ENCODE measurements around the gene EIF2D. TPM values are rescaled to one million over a fixed set of nuclear protein-coding genes. Genes with fewer than 3 reads are reported as not detected.

Gene EIF2D
- total RNA-seq, 3 donors from 2014 or later (not counting 1 experiment from before 2014, with no cell fraction given) = 31.8 to 34.6 (median 32.7) TPM

DNA sequence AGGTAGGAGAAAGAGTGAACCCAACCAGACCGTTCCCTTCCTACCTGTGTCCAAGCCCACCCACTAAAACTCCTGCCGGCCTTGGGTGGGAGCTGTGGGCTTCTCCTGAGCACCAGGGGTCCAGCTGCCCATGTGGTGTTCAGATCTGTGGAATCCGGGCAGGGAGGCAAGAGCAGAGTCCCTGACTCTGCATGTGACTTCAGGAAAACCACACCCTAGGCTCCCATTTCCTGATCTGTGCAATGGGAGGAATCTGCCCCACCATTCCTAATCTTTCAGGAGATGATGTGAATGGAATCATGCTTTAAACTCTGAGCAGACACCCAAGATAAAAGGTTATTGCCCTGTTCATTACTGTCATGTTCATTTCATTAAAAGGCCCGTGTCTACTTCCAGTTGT is 27.6 kb downstream of the EIF2D start:
- 90% methylated on average over 4 of the region's 4 CpGs for WGBS (ENCODE audit: insufficient coverage)

DNA sequence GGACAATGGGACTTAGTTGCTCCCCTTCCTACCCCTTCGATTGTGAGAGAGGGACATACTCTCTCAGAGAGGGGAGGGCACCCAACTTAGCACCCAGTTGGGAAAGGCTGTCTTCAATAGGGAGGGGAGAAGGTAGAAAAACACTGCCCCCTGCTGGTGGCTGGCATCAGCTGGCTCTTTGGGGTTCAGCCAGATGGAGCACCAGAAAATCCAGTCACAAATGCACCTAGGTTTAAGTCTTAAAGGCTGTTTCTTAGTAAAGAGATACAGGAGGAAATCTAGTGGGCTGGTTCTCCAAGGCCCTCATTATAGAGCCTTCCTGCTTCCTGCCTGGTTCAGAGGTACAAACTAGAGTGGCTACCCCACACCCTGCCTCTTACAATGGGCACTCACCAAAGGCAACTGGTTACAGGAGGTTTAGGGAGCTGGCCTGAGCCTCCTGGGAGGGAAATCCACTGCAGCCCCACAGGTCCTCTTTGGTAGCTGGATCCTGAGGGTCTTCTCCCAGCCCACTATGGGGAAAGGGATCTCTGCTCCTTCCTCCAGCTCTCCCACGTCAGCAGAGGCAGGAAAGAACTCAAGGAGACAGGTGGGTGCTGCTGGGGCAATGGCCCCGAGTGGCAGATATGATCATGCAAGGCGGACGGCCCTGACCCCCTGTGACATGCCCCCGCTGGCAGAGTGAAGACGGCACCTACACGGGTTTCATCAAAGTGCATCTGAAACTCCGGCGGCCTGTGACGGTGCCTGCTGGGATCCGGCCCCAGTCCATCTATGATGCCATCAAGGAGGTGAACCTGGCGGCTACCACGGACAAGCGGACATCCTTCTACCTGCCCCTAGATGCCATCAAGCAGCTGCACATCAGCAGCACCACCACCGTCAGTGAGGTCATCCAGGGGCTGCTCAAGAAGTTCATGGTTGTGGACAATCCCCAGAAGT is 28.3 kb downstream of the EIF2D start:
- TF ChIP-seq CTCF (IDR thresholded peaks at IDR 0.05) = peak; percentile 88
- no peaks in the 10 kb centered on the region for H3K27me3 Mint-ChIP-seq (ENCODE audit: low read depth in 2 of 2)
- peak overlapping the region; percentile 90 to 100 for H3K27ac Mint-ChIP-seq
- intact Hi-C loops (cut with micrococcal nuclease) = loop anchor here (1.0 to 5.0 kb wide), 4 partner anchors 39 to 1297 kb away; no protein-coding TSS in a partner anchor
- H3K36me3 ChIP-seq (ENCODE audit: control insufficient read depth, insufficient read depth, low read length) = peaks cover 78% of the 10 kb centered on the region
- H3K4me1 ChIP-seq (ENCODE audit: control insufficient read depth, insufficient read depth, low read length) = peaks cover 51% of the 10 kb centered on the region
- peak overlapping the region; percentile 98 for H3K27ac ChIP-seq (ENCODE audit: low read length)
- ATAC-seq = peak; percentile 24 to 59 (median 39)
- WGBS (ENCODE audit: insufficient coverage) = 93% methylated on average over 15 of the region's 16 CpGs
- no peaks in the 10 kb centered on the region for H3K27me3 ChIP-seq (ENCODE audit: control insufficient read depth, insufficient read depth, low read length)
- no peaks in the 10 kb centered on the region for H3K9me3 Mint-ChIP-seq
- peak; percentile 84 to 94 for DNase-seq
- peaks cover 62 to 66% of the 10 kb centered on the region in 2 donors for H3K4me1 Mint-ChIP-seq
- H3K4me3 Mint-ChIP-seq = peak overlapping the region; percentile 94
- H3K36me3 Mint-ChIP-seq = no peaks in the 10 kb centered on the region
- H3K9me3 ChIP-seq (ENCODE audit: control insufficient read depth, insufficient read depth, low read length) = no peaks in the 10 kb centered on the region
- H3K4me3 ChIP-seq (ENCODE audit: low read length) = no peak overlapping the region

More for the DNA sequence above, 27.6 kb downstream of the EIF2D start:
- Histone ChIP-seq H3K27ac (ENCODE audit: low read length) (no peak overlapping the region), H3K36me3 (ENCODE audit: control insufficient read depth, insufficient read depth, low read length) (peaks cover 80% of the 10 kb centered on the region), H3K27me3 (ENCODE audit: control insufficient read depth, insufficient read depth, low read length) (no peaks in the 10 kb centered on the region), H3K9me3 (ENCODE audit: control insufficient read depth, insufficient read depth, low read length) (no peaks in the 10 kb centered on the region), H3K4me3 (ENCODE audit: low read length) (no peak overlapping the region), H3K4me1 (ENCODE audit: control insufficient read depth, insufficient read depth, low read length) (peaks cover 48% of the 10 kb centered on the region)
- H3K4me3 Mint-ChIP-seq = no peak overlapping the region
- ATAC-seq (no peak), DNase-seq (peak in 1 of 2 donors; percentile 6)
- H3K4me1 Mint-ChIP-seq = peaks cover 60 to 66% of the 10 kb centered on the region in 2 donors
- no peak for TF ChIP-seq CTCF (IDR thresholded peaks at IDR 0.05)
- peak overlapping the region; percentile 90 to 100 for H3K27ac Mint-ChIP-seq
- no peaks in the 10 kb centered on the region for H3K9me3 Mint-ChIP-seq
- intact Hi-C loops (cut with micrococcal nuclease) = loop anchor here (5.0 kb wide), 1 partner anchor 1297 kb away; no protein-coding TSS in a partner anchor
- H3K27me3 Mint-ChIP-seq (ENCODE audit: low read depth in 2 of 2) = no peaks in the 10 kb centered on the region
- H3K36me3 Mint-ChIP-seq = no peaks in the 10 kb centered on the region

GRCh38 chr1:206582971-206583706 is 29.1 kb downstream of the EIF2D start:
- H3K4me1 Mint-ChIP-seq = peaks cover 64 to 68% of the 10 kb centered on the region in 2 donors
- no peaks in the 10 kb centered on the region for H3K27me3 Mint-ChIP-seq (ENCODE audit: low read depth in 2 of 2)
- DNase-seq (peak in 1 of 2 donors; percentile 49), ATAC-seq (peak in 1 of 3 donors; percentile 1)
- Histone ChIP-seq H3K4me3 (ENCODE audit: low read length) (no peak overlapping the region), H3K9me3 (ENCODE audit: control insufficient read depth, insufficient read depth, low read length) (no peaks in the 10 kb centered on the region), H3K4me1 (ENCODE audit: control insufficient read depth, insufficient read depth, low read length) (peaks cover 59% of the 10 kb centered on the region), H3K27ac (ENCODE audit: low read length) (peak overlapping the region; percentile 98), H3K36me3 (ENCODE audit: control insufficient read depth, insufficient read depth, low read length) (peaks cover 69% of the 10 kb centered on the region), H3K27me3 (ENCODE audit: control insufficient read depth, insufficient read depth, low read length) (no peaks in the 10 kb centered on the region)
- 45% methylated on average over 18 of the region's 18 CpGs for WGBS (ENCODE audit: insufficient coverage)
- H3K36me3 Mint-ChIP-seq = no peaks in the 10 kb centered on the region
- peak overlapping the region; percentile 90 to 100 for H3K27ac Mint-ChIP-seq
- intact Hi-C loops (cut with micrococcal nuclease) = loop anchor here (1.0 to 5.0 kb wide), 4 partner anchors 38 to 1296 kb away; no protein-coding TSS in a partner anchor
- peak overlapping the region; percentile 94 for H3K4me3 Mint-ChIP-seq
- no peak for TF ChIP-seq CTCF (IDR thresholded peaks at IDR 0.05)
- no peaks in the 10 kb centered on the region for H3K9me3 Mint-ChIP-seq
